ENCODE measurements around the gene GLCCI1.
A peak's percentile ranks its signal among the peaks of the same experiment; 100 is the strongest.

Gene GLCCI1

DNA sequence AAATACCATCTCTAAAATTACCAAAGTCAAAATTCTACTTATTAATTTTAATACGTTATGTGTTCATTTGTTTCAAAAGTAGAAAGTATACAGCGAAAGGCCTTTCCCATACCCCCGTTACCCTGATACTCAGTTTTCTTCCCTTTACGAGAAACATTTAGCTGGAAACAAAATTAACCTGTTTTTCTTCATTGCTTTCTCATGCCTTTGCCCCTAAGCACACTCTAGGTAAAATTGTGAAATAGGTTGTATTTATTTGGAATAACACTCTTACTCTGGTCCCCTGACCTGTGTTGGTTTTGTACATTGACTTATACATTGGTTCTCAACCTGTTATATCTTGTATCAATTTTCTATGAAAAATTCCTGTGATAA is 47.1 kb downstream of the GLCCI1 start:
- TF ChIP-seq, protein P1, sequence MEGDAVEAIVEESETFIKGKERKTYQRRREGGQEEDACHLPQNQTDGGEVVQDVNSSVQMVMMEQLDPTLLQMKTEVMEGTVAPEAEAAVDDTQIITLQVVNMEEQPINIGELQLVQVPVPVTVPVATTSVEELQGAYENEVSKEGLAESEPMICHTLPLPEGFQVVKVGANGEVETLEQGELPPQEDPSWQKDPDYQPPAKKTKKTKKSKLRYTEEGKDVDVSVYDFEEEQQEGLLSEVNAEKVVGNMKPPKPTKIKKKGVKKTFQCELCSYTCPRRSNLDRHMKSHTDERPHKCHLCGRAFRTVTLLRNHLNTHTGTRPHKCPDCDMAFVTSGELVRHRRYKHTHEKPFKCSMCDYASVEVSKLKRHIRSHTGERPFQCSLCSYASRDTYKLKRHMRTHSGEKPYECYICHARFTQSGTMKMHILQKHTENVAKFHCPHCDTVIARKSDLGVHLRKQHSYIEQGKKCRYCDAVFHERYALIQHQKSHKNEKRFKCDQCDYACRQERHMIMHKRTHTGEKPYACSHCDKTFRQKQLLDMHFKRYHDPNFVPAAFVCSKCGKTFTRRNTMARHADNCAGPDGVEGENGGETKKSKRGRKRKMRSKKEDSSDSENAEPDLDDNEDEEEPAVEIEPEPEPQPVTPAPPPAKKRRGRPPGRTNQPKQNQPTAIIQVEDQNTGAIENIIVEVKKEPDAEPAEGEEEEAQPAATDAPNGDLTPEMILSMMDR (IDR thresholded peaks at IDR 0.05; ENCODE audit: low read depth, low read length), result no peak
- H3K9me3 ChIP-seq, result peaks cover 3% of the 10 kb centered on the region; the same call in 1 of the 2 replicates
- H3K27me3 ChIP-seq, result no peaks in the 10 kb centered on the region
- DNase-seq, result no peak
- no peak overlapping the region for H3K4me3 ChIP-seq (ENCODE audit: low read depth, low read length)
- peaks cover 32% of the 10 kb centered on the region for H3K36me3 ChIP-seq
- 0 out of 2 replicates have a peak, but pooled peaks cover 3% of the 10 kb centered on the region for H3K4me1 ChIP-seq

DNA sequence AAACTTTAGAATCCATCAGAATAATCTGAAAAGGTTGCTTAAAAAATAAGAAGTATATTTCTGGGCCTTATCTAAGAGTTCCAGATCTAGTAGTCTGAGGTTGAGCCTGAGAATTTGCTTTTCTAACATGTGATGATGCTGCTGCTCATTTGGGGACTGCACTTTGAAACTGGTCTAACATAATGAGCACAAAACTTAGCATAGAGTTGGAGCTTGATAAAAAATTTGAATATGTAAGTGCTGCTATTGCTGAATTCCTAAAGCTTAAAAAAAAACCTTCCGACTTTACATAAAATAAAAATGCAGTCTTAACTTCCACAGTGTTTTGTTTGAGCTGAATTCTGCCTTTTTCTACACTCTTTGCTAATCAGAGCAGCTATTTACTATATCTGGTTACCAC is 48.8 kb downstream of the GLCCI1 start:
- no peak for DNase-seq
- 0 out of 2 replicates have a peak, but pooled peaks cover 3% of the 10 kb centered on the region for H3K4me1 ChIP-seq
- peaks cover 3% of the 10 kb centered on the region; the same call in 1 of the 2 replicates for H3K9me3 ChIP-seq
- no peak overlapping the region for H3K4me3 ChIP-seq (ENCODE audit: low read depth, low read length)
- TF ChIP-seq, protein P1 (IDR thresholded peaks at IDR 0.05; ENCODE audit: low read depth, low read length), result no peak
- no peaks in the 10 kb centered on the region for H3K27me3 ChIP-seq
- peaks cover 22% of the 10 kb centered on the region for H3K36me3 ChIP-seq

DNA sequence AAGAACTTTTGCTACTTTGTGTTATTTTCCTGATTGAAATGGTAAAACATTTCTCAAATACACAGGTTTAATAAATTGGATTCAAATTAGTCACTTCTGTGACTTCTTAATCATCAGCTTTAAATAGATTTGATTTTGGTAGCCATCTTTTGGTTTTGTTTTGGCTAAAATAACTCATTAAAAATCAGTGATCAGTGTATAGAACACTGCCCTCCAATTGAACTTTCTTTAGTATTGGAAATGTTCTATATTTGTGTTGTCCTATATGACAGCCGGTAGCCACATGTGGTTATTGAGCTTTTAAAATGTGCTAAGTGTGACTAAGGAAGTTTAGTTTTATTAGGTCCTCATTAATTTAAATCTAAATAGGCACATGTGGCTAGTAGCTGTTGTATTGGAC is 50.4 kb downstream of the GLCCI1 start:
- DNase-seq, result no peak
- peaks cover 32% of the 10 kb centered on the region for H3K36me3 ChIP-seq
- H3K4me3 ChIP-seq (ENCODE audit: low read depth, low read length), result no peak overlapping the region

DNA sequence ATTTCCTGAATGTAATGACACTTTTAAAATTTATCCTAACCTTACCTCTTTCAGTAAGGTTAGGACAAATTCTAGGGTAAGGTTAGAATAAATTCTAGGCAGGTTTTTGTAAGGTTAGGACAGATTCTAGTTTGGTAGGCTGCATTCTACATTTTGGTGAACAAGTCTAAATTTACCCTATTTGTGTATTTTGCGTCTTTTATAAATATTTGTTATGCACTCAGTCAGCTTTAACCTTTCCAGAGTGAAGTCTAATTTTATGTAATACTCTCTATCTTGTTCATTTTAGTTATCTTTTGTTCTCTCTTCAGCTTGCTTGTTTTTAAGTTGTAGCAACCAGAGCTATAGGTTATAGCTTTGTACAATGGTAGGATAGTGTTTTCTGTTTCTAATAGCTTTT is 54.0 kb downstream of the GLCCI1 start:
- Histone ChIP-seq H3K9me3 (no peaks in the 10 kb centered on the region), H3K27me3 (no peaks in the 10 kb centered on the region), H3K4me1 (no peaks in the 10 kb centered on the region), H3K4me3 (ENCODE audit: low read depth, low read length) (no peak overlapping the region), H3K36me3 (peaks cover 54% of the 10 kb centered on the region)
- no peak for DNase-seq
- TF ChIP-seq, protein P1 (IDR thresholded peaks at IDR 0.05; ENCODE audit: low read depth, low read length), result no peak

More for the DNA sequence above, 50.4 kb downstream of the GLCCI1 start:
- no peaks in the 10 kb centered on the region for H3K27me3 ChIP-seq
- TF ChIP-seq, protein P1 (IDR thresholded peaks at IDR 0.05; ENCODE audit: low read depth, low read length), result no peak
- 0 out of 2 replicates have a peak, but pooled peaks cover 3% of the 10 kb centered on the region for H3K4me1 ChIP-seq
- H3K9me3 ChIP-seq, result peaks cover 2% of the 10 kb centered on the region; the same call in 1 of the 2 replicates

DNA sequence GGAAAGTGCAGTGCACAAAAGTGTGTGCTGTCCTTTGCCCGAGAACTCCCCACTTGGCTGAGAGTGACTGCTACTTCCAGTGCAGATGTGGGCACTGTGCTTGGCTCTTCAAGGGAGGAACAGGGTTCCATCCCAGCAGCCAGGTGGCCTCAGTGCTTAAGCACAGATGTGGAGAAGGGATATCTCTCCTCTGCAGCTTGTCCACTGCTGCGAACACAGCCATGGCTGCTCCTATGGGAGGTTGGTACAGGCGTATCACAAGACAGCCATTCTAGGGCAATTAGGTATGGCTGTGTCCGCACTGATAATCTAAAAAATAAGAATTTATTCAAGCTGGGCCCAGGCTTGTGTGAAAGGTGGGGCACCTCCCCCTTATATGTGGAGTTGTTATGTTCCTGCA is 66.6 kb downstream of the GLCCI1 start:
- Histone ChIP-seq H3K4me3 (ENCODE audit: low read depth, low read length) (no peak overlapping the region), H3K9me3 (no peaks in the 10 kb centered on the region; the same call in 1 of the 2 replicates), H3K4me1 (peaks cover 3% of the 10 kb centered on the region; the same call in 1 of the 2 replicates), H3K36me3 (peaks cover 16% of the 10 kb centered on the region), H3K27me3 (no peaks in the 10 kb centered on the region)
- TF ChIP-seq, protein P1 (IDR thresholded peaks at IDR 0.05; ENCODE audit: low read depth, low read length), result no peak
- peak; percentile 6 for DNase-seq

DNA sequence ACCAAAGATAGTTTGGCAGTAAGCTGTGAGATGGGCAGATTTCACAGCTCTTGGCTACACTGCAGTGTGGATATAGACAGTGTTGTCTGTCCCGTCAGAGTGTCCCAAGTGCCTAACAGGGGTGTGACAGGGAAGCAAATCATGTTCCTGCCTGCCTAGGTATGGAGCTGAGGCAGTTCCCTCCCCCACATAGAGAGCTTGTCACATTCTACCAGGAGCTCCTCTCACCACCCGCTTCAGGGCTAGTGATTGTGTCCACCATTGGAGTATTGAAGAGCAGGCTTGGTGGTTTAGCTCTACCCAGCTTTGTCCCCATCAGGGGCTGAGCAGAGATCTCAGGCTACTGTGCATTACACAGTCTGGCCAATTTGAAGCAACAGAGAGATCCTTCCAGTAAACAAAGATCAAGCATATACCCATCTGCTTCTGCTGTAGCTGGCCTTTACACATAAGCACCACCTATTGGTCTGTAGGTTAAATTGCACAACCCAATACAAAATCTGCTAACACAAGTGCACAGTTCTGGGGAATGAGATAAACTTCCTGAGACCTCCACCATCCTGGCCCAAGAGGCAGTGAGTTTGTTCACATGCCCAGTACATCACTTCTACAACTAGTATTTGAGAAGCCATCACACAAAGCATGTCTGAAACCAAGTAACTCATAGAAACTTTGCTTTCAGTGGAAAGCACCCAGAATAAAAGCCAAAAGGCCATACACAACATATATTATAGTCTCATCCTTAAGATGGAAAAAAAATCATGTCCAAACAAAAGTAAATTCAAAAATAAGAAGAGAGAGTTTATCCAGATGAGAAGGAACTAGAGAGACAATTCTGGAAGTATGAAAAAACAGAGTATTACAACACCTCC is 67.3 kb downstream of the GLCCI1 start:
- peak; percentile 10 for DNase-seq
- Histone ChIP-seq H3K36me3 (peaks cover 20% of the 10 kb centered on the region), H3K4me3 (ENCODE audit: low read depth, low read length) (no peak overlapping the region), H3K9me3 (no peaks in the 10 kb centered on the region; the same call in 1 of the 2 replicates), H3K27me3 (no peaks in the 10 kb centered on the region), H3K4me1 (peaks cover 3% of the 10 kb centered on the region; the same call in 1 of the 2 replicates)
- TF ChIP-seq, protein P1 (IDR thresholded peaks at IDR 0.05; ENCODE audit: low read depth, low read length), result peak; percentile 84

Data from BE2C (cell line).